NCI-H2081 treated with DMSO at 0.1 percent for 48 hours (cell line): ENCODE measurements around the gene PRKCA.

Experiments used
- DNase-seq: peaks from one replicate; lab custom pipeline; 2025; lab: John Stamatoyannopoulos, UW

The PRKCA gene

GRCh38 chr17:66518677-66519076 lies 216.3 kb downstream of the PRKCA start:
- DNase-seq: no peak

GRCh38 chr17:66519154-66519553 lies 216.7 kb downstream of the PRKCA start:
- no peak for DNase-seq

GRCh38 chr17:66520999-66521398 lies 218.6 kb downstream of the PRKCA start:
- DNase-seq: no peak

GRCh38 chr17:66522591-66523272 lies 220.3 kb downstream of the PRKCA start:
- no peak for DNase-seq

GRCh38 chr17:66523378-66524200 lies 221.2 kb downstream of the PRKCA start:
- DNase-seq: no peak

- DNase-seq: no peak
Measured at GRCh38 chr17:66524877-66525276, 222.5 kb downstream of the PRKCA start.

- DNase-seq: no peak
Measured at GRCh38 chr17:66525338-66525737, 222.9 kb downstream of the PRKCA start.

GRCh38 chr17:66526827-66527226 lies 224.4 kb downstream of the PRKCA start:
- DNase-seq: no peak

- DNase-seq: no peak
Measured at GRCh38 chr17:66527335-66527734, 224.9 kb downstream of the PRKCA start.

- DNase-seq: no peak
Measured at GRCh38 chr17:66531851-66532295, 229.5 kb downstream of the PRKCA start.

- no peak for DNase-seq
Measured at GRCh38 chr17:66533572-66533971, 231.2 kb downstream of the PRKCA start.

GRCh38 chr17:66533986-66534385 lies 231.6 kb downstream of the PRKCA start:
- no peak for DNase-seq

- DNase-seq: no peak
Measured at GRCh38 chr17:66535611-66536010, 233.2 kb downstream of the PRKCA start.

GRCh38 chr17:66537502-66537901 lies 235.1 kb downstream of the PRKCA start:
- no peak for DNase-seq

GRCh38 chr17:66538776-66539175 lies 236.4 kb downstream of the PRKCA start:
- DNase-seq: no peak

- no peak for DNase-seq
Measured at GRCh38 chr17:66540131-66540781, 237.8 kb downstream of the PRKCA start.

- DNase-seq: no peak
Measured at GRCh38 chr17:66541461-66542128, 239.2 kb downstream of the PRKCA start.

- no peak for DNase-seq
Measured at GRCh38 chr17:66542129-66542966, 239.9 kb downstream of the PRKCA start.

GRCh38 chr17:66542967-66543520 lies 240.6 kb downstream of the PRKCA start:
- no peak for DNase-seq

- no peak for DNase-seq
Measured at GRCh38 chr17:66543526-66543925, 241.1 kb downstream of the PRKCA start.

- DNase-seq: no peak
Measured at GRCh38 chr17:66545918-66546317, 243.5 kb downstream of the PRKCA start.
